ELR (cell line): Measurements from ENCODE around the gene STARD10.
A peak's percentile ranks its signal among the peaks of the same experiment; 100 is the strongest.

Experiments
- DNase-seq: peaks from one replicate; pipeline ENCODE4 v3.0.0-alpha.2; 2015; ENCODE audit warnings: low read depth

STARD10 gene

GRCh38 chr11:72763823-72764222 is 30.0 kb downstream of the STARD10 start:
- no peak for DNase-seq

DNA sequence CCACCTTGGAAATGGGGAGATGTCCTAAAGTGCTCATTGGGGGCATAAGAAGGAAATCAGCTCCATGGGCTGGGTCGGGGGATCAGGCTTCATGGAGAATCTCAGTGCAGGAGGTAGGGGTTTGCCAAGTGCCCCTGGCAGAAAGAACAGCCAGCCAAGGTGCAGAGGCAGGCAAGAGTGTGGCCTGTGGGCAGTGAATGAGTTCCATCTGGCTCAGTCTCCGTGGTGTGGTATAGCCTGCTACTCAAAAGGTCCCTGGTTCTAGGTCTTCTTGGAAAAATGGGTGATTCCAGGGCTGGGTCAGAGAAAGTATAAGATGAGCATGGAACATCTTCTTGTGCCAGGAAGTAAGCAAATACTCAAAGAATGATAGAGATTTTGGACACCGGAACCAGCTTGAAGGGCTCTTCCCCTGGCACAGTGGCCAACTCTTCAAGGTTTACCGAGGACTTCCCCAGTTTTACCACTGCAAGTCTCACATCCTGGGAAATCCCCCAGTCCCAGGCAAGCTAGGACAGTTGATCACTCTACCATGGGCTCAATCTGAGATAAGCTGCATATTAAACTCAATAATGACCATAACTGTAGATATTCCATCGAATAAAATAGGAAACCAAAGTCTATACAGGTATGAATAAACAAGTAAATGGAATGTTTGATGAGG is 31.1 kb downstream of the STARD10 start:
- no peak for DNase-seq

DNA sequence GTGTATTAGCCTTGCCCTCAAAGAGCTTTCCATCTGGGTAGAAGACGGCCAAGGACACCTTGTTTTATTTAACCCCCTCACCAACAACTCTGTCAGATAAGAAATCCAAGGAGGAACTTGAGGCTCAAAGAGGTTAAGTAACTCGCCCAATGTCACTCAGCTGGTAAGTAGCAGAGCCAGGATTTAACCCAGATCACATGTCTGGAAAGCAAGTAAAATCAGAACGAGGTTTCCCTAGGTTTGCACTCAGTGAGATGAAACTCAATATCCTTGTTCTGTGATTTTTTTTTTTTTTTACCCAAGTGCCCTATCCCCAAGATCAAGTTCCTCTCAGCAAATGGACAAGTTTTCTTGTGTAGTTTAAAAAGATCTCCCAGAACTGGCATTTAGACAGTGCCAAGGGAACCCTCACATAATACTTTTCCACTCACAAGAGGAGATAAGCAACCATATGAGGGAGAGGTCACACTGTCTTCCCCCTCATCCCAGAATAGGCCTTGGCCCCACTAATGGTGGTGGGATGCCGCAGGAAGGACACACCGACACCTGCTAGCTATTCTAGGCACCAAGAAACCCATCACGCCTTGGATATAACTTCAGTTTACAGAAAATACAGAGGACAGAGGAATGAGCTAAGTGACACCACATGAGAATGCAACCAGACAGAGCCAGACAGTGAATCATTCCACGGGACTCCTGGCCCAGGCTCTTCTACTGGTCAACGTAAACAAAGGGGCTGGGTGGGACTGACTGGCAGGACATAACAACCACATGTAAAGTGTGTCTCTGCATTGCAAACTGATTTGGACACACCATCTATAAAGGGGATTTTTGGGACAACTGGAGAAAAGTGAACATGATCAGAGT is 33.1 kb downstream of the STARD10 start:
- DNase-seq, result peak; percentile 77

DNA sequence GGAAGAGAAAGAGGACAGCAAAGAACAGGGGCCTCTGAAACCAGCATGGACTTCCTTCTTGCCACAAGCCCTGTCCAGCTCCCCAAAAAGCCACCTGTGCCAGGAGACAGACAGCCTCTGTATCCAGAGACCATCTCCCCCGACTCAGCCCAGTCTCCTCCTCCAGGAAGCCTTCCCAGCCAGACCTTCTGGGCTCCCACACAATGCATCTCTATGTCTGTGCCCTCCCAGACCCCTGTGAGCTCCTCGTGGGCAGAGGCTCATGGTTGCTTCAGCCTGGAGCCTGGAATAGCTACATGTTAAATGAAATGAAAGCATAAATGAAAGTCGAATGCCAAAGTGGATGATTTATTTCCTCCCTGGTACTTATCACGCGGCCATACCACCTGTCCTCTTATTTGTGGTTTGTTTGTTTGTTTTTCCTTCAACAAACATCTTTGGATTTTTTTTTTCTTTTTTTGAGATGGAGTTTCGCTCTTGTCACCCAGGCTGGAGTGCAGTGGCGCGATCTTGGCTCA is 34.3 kb downstream of the STARD10 start:
- DNase-seq, result no peak

DNA sequence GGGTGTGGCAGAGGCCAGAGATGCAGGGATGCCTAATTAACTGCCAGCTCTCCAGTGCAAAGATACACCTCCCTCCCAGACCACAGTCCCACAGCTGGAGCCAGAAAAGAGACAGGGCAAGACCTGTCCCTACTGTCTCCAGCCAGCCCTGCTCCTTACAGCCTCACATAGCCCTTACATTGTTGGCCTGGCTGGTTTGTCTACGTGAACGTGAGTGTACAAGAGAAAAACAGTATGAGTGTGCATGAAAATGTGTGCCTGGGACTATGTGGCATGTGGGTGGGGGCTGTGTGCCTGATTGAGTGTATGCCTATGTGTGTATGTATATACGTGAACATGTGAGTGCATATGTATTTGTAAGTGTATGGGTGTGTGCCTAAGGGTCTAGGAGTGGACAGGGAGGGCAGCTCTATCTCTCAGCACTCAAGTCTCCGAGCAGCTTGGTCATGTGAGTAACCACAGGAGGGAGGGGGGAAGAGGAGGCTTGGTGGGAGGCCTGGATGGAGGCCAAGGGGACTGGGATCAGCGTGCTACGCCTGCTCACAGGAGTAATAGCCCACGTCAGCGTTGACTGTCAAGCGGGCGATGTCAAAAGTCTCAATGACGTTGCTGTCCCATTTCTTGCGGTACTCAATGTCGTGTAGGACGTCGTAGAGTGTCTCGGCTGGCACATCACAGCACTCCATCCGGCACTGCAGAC is 35.0 kb downstream of the STARD10 start:
- DNase-seq, result no peak

- peak; percentile 93 for DNase-seq
These were observed 35.5 kb downstream of the STARD10 start for GRCh38 chr11:72758304-72758689.

DNA sequence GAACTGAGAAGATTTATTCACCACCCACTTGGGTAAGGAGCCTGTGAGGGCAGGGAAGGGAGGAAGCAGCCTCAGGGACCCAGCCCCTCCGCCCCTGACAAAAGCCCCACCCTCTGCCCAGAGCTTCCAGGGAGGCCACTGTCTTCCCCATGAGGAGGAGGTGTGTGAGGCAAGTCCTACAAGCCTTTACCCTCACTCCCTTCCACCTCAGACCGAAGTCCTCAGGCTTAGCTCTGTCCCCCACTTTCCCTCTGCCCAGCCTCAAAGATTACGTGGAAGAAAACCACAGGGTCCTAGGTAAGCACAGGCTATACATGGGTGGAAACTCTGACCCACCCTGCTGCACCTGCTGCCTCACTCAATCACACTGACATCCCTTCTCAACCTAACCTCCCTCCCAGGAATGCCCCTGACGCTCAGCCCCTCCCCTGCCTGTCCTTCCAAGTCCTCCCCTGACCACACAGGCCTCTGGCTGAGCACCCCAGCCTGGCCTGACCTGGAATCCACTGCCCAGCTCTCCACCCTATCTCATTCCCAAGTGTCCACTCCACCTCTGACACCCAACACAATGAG is 38.0 kb downstream of the STARD10 start:
- DNase-seq, result no peak

- DNase-seq, result no peak
These were observed 39.2 kb downstream of the STARD10 start for GRCh38 chr11:72754544-72755155.

- no peak for DNase-seq
These were observed 39.7 kb downstream of the STARD10 start for GRCh38 chr11:72754149-72754543.

DNA sequence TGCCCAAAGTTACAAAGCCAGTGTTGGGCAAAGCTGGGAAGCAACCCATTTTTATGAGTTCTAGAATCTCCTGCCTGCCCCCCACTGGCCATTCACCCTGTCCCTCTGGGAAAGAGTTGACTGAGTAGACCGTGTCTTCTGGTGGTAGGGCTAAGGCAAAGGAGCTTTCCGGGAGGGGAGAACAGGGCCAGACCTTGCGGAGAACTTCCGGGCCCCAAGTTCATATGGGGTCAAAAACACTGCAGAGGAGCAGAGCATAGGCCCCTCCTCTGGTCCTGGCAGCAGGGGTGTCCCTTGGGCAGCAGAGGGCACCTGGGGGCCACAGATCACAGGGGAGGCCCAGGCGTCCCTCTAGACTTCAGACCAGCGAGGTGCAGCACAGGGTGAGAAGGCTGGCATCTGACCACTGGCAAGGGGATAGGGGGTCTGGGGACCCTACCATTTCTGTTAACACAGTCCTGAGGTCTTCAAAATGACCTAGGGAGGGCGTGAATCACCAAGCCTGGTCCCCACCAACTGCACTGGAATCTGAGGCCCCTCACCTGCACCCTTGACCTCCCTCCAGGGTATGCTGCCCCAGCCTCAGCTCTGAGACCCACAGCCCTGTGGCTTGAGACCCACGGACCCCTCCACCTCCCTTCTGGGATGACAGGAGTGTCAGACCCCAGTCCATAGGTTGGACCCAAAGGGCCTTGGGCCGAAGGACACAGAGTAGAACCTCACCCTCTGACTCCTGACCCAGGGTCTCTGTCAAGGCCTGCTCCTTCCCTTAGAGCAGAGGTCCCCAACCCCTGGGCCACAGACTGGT is 40.3 kb downstream of the STARD10 start:
- no peak for DNase-seq

DNA sequence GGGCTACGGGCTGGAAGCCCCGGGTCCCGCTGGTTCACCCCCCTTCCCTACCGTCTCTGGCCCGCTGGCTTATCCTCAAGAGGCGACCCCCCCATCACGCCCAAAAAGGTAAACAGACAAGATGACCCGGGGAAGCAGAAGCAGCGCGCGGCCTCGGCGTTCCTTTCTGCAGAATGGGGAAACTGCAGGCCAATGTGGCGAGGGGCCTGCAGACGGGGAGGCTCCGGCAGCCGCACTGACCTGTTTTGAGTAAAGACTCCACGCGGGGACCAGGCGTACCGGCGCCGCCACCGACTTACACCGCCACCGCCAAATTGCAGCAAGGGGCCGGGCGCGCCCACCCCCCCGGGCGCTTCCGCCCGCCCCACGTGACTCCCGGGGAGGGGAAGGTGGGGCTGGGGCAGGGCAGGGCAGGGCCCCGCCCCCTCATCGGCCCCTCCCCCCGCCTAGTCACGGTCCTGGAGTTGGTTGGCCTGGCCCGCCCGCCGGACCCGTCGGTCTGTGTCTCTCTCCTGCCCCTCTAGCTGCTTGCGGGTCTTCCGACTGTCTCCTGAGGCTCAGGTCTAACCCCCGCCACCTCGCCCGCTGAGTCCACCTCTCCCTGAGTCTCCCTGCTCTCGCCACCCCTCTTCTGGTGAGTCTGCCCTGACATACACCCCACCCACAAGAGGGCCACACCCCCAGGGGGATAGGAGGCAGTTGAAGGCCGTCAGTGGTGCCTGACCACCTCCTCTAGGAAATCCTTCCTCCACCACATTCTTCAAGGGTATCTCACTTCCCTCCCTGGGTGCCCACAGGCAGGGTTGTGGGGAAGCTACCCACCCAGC is 41.5 kb downstream of the STARD10 start, which contains the start of gene ARAP1:
ARAP1 (minus strand) TSS at position 321 of the 827 bp plus-strand sequence. CDS start 25,280 bp downstream, outside the sequence.
- DNase-seq, result peak; percentile 97

- DNase-seq, result no peak
These were observed 42.4 kb downstream of the STARD10 start for GRCh38 chr11:72751116-72752087.

GRCh38 chr11:72750556-72751115 is 43.2 kb downstream of the STARD10 start:
- no peak for DNase-seq

- no peak for DNase-seq
These were observed 43.8 kb downstream of the STARD10 start for GRCh38 chr11:72750086-72750485.

DNA sequence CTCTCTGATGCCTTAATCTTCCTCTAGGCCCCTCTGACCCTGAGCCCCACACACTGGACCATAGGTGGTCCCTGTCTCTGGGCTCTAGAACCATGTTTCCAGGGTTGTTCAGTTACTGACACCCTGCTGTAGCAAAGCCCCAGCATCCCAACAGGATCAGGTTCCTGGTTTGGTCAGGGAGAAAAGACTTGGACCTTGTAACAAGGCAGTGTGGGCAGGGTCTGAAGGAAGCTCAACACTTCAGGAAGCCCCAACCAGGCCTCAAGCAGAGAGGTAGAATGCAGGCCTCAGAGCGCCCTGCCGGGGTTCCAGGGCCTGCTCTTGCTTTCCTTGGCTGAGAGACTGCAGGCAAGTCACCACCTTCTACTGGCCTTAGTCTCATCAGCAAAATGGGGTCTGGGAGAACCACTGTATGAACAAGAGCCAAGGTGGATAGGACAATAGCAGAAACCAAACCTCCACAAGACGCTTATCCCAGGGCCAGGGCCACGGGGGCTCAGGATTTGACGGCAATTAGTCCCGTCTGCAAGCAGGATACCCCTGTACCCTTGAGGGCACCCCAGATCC is 46.5 kb downstream of the STARD10 start:
- no peak for DNase-seq

DNA sequence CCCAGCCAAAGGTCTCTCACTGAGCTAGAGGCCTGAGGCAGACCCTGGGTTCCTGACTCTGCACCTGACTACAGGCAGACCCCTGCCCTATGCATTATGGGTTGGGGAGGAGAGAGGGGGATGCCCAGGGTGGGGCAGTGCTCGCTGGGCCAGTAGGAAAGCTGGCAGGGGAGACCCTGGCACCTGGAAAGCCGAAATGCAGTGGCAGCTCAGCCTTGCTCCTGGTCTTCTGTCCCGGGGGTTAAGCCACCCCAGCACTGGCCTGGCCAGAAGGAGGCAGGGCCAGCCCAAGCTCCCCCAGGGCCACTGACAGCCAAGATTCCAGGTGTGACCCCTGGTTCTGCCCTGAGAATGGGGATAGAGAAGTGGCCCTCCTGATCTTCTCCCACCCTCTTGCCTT is 47.0 kb downstream of the STARD10 start:
- no peak for DNase-seq

- no peak for DNase-seq
These were observed 47.8 kb downstream of the STARD10 start for GRCh38 chr11:72745925-72746550.

GRCh38 chr11:72745511-72745910 is 48.3 kb downstream of the STARD10 start:
- DNase-seq, result no peak
